Stimulated activated CD4-positive, alpha-beta T cell treated with anti-CD3 and anti-CD28 coated beads, Interleukin-12 subunit alpha, Interleukin-12 subunit beta, amount 100 ng/mL, for 48 hours (primary cell): Measurements from ENCODE around the gene EIF4E2.

Experiments used
- DNase-seq, 3 donors: peaks; one replicate each; pipeline ENCODE4 v3.0.0-alpha.2; 2020; ENCODE audit warnings: low read depth in 2 of 3, low spot score in 1 of 3

Gene EIF4E2

GRCh38 chr2:232593982-232594381 lies 43.5 kb downstream of the EIF4E2 start:
- no peak for DNase-seq

- DNase-seq: no peak
These were observed 47.0 kb downstream of the EIF4E2 start for GRCh38 chr2:232597362-232598079.

DNA sequence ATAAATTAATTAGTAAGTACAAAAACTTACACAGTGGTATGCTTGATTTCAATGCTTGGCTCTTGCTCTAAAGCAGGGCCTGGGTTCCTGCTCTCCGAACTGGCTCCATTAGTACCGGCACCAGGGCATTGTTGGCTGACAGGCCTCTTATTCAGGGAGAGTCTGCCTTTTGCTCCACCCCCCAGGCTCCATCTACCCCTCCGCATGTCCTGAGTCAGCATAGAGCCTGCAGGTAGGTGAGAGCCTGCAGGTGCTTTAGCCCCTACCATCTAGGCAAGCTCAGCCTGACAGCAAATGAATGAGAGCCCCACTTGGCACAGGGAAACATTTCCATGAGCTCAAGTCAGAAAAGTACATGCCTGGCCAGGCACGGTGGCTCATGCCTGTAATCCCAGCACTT lies 47.8 kb downstream of the EIF4E2 start:
- no peak for DNase-seq

- DNase-seq: no peak
These were observed 49.7 kb downstream of the EIF4E2 start for GRCh38 chr2:232600053-232600773.

DNA sequence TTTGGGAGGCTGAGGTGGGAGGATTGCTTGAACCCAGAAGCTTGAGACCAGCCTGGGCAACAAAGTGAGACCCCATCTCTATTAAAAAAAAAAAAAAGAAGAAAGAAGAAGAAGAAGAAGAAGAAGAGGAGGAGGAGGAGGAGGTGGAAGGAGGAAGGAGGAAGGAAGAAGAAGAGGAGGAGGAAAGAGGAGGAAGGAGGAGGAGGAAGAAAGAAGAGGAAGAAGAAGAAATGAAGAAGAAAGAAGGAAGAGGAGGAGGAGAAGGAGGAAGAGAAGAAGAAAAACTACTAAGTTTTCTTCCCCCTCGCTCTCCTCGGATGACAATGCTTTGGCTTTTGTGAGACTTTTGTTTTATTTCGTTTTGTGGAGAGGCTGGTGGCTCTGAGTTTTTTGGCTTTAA lies 52.8 kb downstream of the EIF4E2 start:
- no peak for DNase-seq

DNA sequence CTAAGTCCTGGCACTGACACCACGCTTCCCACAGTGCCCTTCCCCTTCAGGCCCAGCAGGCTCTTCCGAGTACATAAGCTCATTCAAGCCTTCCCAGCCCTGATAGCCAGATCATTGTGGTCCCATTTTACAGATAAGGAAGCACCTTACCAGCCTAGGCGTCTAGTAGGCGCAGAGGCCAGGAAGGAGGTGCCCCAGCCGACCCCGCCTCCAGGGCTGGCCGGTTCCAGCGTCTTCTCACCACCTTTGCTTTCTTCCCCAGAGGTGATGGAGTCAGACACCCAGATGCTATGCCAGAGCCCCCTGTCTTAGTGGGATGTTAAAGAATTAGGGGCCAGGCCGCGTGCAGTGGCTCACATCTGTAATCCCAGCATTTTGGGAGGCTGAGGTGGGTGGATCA lies 54.0 kb downstream of the EIF4E2 start:
- DNase-seq: no peak

GRCh38 chr2:232607011-232607410 lies 56.5 kb downstream of the EIF4E2 start:
- no peak for DNase-seq

DNA sequence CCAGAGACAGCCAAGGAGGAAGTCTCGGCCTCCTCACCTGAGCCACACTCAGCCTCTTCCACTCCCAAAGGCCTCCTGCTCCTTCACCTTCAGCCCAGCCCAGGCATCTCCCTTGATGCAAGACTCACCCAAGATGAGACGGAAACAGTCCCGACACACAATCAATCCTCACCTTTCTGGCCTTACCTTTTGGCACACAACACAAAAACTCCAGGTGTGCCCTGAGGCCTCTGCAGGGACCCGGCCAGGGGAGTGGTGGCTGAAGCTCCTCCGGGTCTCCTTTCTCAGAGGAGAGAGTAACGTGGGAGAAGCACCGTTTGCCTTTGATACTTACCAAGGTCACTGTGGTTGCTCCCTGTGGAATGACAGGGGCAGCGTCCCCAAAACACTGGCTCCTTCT lies 59.1 kb downstream of the EIF4E2 start:
- no peak for DNase-seq

DNA sequence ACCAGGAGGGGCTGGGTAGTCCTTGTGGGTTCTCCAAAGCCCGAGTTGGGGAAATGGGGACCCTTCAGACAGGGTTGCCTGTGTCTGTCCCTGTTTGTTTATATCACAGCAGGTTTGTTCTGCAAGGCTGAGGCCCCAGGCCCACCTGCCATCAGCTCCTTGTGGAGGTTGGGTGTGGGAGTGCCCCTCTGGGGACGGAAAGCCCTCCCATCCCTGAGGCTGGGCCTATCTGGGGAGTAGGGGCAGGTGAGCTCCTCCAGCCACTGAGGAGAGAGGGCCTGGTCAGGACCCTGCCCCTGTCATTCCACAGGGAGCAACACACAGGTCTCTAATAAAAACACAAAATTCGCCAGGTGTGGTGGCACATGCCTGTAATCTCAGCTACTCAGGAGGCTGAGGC lies 59.6 kb downstream of the EIF4E2 start:
- no peak for DNase-seq

GRCh38 chr2:232611061-232611460 lies 60.6 kb downstream of the EIF4E2 start:
- DNase-seq: no peak

DNA sequence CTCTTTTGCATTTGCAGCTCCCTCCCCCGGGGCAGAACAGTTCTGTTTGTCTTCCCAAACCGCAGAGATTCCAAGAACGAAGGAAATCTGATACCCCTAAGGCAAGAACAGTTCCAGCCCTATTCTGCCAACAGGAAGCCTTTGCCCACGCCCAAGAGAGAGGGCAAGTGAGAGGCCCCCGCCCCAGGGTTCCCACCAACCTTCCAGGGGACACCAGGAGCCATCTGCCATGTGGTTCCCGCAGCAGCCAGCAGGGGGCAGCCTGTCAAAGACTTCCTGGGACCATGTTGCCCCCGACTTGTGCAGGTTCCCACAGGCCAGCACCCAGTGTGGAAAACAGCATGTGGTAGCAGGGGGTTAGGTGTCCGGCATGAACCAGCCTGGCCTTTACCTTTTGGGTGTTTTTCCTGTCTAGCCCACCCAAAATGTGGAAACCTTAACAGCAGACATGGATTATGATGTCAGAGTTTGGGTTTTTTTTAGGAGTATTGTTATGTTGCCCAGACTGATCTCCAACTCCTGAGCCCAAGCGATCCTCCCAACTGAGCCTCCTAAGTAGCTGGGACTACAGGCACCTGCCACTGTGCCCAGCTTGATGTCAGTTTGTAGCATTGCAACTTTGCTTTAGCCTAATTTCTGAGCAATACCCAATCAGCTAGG lies 61.2 kb downstream of the EIF4E2 start:
- peak; percentile 58 to 75 (median 60) for DNase-seq

DNA sequence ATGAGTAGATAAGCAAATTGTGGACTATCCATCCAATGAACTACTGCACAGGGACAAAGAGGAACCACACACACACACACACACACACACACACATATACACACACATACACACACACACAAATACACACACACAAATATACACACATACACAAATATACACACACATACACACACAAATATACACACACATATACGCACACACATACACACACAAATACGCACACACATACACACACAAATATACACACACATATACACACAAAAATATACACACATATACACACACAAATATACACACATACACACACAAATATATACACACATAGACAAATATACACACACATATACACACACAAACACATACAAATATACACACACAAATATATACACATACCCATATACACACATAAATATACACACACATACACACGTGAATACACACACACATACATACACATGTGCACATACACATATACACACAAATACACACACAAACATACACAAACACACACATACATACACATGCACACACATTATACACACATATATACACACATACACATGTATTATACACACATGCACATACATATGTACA lies 63.1 kb downstream of the EIF4E2 start:
- DNase-seq: no peak

DNA sequence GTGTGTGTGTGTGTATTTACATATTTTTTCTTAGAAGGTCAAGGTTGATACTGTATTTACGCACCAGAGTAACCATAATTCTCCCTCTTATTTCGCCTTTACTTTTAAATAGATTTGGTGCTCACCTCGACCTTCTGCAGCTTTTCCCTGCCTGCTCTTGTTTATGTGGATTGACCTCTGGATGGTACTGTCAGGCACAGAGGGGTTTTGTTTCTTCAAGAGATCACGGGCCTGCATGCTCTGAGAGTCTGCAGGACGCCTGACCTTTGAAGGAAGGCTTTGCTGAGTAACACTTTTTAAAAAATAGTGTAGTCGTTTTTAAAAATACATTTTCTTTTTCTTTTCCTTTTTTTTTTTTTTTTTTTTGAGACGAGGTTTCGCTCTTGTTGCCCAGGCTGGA lies 64.8 kb downstream of the EIF4E2 start:
- DNase-seq: no peak
